SU-DHL-6 (cell line): ENCODE data around the gene ABCG1.

ENCODE experiments used
- H2AFZ ChIP-seq: fragments of 200-600 bp; sonication (generic); 2 replicates; pipeline ENCODE4 v1.6.1; 2014; ENCODE audit warnings: low read depth, mild to moderate bottlenecking, moderate library complexity, mixed read lengths, antibody characterized with exemption, low read length; ENCODE audit not compliant: severe bottlenecking
- H3F3A ChIP-seq: fragments of 200-600 bp; shearing (Covaris generic); 2 replicates; pipeline ENCODE4 v1.6.0; 2016; ENCODE audit warnings: antibody characterized with exemption, mild to moderate bottlenecking; ENCODE audit not compliant: insufficient read depth
- H3K27ac ChIP-seq: fragments of 200-600 bp; sonication (generic); 2 replicates; pipeline ENCODE4 v1.5.1; 2016; ENCODE audit warnings: low read depth, mild to moderate bottlenecking, low read length, moderate library complexity, mixed read lengths
- H3K27me3 ChIP-seq: fragments of 200-600 bp; sonication (generic), shearing (Covaris generic); 2 replicates; pipeline ENCODE4 v1.6.0; 2014; ENCODE audit warnings: mild to moderate bottlenecking, low read length
- H3K36me3 ChIP-seq: fragments of 200-600 bp; sonication (generic); 2 replicates; pipeline ENCODE4 v1.6.1; 2014; ENCODE audit warnings: mild to moderate bottlenecking, low read length, mixed read lengths
- H3K4me2 ChIP-seq: fragments of 300-600, 200-600 bp; shearing (Covaris generic), sonication (generic); 2 replicates; pipeline ENCODE4 v1.6.0; 2014; ENCODE audit warnings: low read length, low read depth, mild to moderate bottlenecking; ENCODE audit not compliant: poor library complexity, severe bottlenecking
- H3K4me3 ChIP-seq: fragments of 200-600 bp; sonication (generic); 2 replicates; pipeline ENCODE4 v1.5.1; 2014; ENCODE audit warnings: antibody characterized with exemption, low read length, mild to moderate bottlenecking, mixed read lengths; ENCODE audit not compliant: insufficient read depth, poor library complexity, severe bottlenecking
- H3K79me2 ChIP-seq: fragments of 200-600 bp; sonication (generic); 2 replicates; pipeline ENCODE4 v1.6.1; 2014; ENCODE audit warnings: mild to moderate bottlenecking, low read length, moderate library complexity; ENCODE audit not compliant: insufficient read depth
- H3K9ac ChIP-seq: fragments of 200-600 bp; sonication (generic); 2 replicates; pipeline ENCODE4 v1.7.0; 2014; ENCODE audit warnings: mild to moderate bottlenecking, low read length
- H3K9me2 ChIP-seq: fragments of 200-600 bp; sonication (generic); replicated peaks from 2 replicates; pipeline ENCODE4 v1.6.1; 2014; ENCODE audit warnings: low read length; ENCODE audit not compliant: insufficient read depth
- H3K9me3 ChIP-seq: fragments of 200-600 bp; sonication (generic); 2 replicates; pipeline ENCODE4 v1.6.1; 2014; ENCODE audit warnings: low read length, mixed read lengths; ENCODE audit not compliant: insufficient read depth
- H4K20me1 ChIP-seq: fragments of 200-600 bp; sonication (generic); 2 replicates; pipeline ENCODE4 v1.6.1; 2014; ENCODE audit warnings: low read depth, mild to moderate bottlenecking, antibody characterized with exemption, low read length, moderate library complexity, mixed read lengths
- EZH2phosphoT487 ChIP-seq: fragments of 200-600 bp; sonication (generic), shearing (Covaris generic); conservative IDR thresholded peaks from 2 replicates; pipeline ENCODE4 v1.6.1; 2018; ENCODE audit warnings: mild to moderate bottlenecking, antibody characterized with exemption, low read length, moderate library complexity, mixed read lengths
- TF ChIP-seq, protein P1 (sequence below): fragments of 200-600 bp; sonication (generic); IDR thresholded peaks from one replicate; pipeline ENCODE4 v1.5.1; 2017; ENCODE audit warnings: antibody characterized with exemption, mild to moderate bottlenecking, low read length, moderate library complexity; ENCODE audit not compliant: insufficient read depth, poor library complexity, severe bottlenecking

The ABCG1 gene

DNA sequence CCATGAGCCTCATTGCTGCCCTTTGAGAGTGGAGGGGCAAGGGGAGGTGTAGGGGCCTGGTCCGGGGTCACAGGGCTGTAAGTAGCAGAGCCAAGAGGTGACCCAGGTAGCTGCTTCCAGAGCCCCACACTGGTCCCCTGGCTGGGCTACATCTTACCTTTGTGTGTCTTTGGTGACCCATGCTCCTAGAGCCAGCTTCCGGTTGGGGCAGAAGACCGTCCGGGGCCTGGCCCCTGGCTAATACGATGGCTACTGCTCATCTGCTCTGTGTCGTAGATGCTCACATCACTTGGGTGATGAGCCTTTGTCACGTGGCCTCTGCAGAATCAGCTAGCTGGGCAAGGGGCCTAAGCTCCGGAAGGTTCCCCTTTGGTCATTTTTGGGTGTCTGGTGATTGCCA is 20.6 kb downstream of the ABCG1 start:
- no peak overlapping the region for H3K4me3 ChIP-seq
- H4K20me1 ChIP-seq, result no peaks in the 10 kb centered on the region
- H3K9me3 ChIP-seq, result no peaks in the 10 kb centered on the region
- H3K9me2 ChIP-seq, result no peaks in the 10 kb centered on the region
- no peak overlapping the region for H2AFZ ChIP-seq
- H3F3A ChIP-seq, result peaks cover 23% of the 10 kb centered on the region
- no peaks in the 10 kb centered on the region for H3K27me3 ChIP-seq
- no peak overlapping the region for H3K9ac ChIP-seq
- TF ChIP-seq, protein P1, sequence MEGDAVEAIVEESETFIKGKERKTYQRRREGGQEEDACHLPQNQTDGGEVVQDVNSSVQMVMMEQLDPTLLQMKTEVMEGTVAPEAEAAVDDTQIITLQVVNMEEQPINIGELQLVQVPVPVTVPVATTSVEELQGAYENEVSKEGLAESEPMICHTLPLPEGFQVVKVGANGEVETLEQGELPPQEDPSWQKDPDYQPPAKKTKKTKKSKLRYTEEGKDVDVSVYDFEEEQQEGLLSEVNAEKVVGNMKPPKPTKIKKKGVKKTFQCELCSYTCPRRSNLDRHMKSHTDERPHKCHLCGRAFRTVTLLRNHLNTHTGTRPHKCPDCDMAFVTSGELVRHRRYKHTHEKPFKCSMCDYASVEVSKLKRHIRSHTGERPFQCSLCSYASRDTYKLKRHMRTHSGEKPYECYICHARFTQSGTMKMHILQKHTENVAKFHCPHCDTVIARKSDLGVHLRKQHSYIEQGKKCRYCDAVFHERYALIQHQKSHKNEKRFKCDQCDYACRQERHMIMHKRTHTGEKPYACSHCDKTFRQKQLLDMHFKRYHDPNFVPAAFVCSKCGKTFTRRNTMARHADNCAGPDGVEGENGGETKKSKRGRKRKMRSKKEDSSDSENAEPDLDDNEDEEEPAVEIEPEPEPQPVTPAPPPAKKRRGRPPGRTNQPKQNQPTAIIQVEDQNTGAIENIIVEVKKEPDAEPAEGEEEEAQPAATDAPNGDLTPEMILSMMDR, result no peak
- no peak for TF ChIP-seq EZH2phosphoT487
- no peaks in the 10 kb centered on the region for H3K36me3 ChIP-seq
- H3K4me2 ChIP-seq, result no peak overlapping the region
- peak overlapping the region; percentile 76; the same call in 1 of the 2 replicates for H3K27ac ChIP-seq
- no peaks in the 10 kb centered on the region for H3K79me2 ChIP-seq

DNA sequence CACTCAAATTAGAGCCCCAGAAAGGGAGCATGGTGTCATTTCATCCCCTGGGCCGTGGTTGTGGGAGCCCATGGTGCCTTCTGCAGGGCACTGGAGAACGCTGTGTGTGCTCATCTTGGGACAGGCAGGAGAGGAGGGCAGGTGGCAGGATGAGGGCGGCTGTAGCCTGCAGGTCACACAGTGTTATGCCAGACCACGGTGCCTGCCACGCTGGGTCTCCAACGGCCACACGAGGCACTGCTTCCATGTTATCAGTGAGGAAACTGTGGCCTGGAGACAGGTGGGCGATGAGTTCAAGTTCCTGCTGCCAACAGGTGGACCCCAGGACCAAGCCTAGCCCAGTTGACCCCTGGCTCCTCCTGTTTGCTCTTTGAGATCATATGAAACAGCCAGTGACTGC is 21.0 kb downstream of the ABCG1 start:
- no peak for TF ChIP-seq EZH2phosphoT487
- TF ChIP-seq, protein P1, result no peak
- Histone ChIP-seq H3K9me2 (no peaks in the 10 kb centered on the region), H3K36me3 (no peaks in the 10 kb centered on the region), H3K79me2 (no peaks in the 10 kb centered on the region), H3K4me3 (no peak overlapping the region), H3K27me3 (no peaks in the 10 kb centered on the region), H3K4me2 (no peak overlapping the region), H3F3A (peaks cover 23% of the 10 kb centered on the region), H4K20me1 (no peaks in the 10 kb centered on the region), H3K9me3 (no peaks in the 10 kb centered on the region), H3K27ac (no peak overlapping the region; the same call in 1 of the 2 replicates), H3K9ac (no peak overlapping the region), H2AFZ (no peak overlapping the region)

DNA sequence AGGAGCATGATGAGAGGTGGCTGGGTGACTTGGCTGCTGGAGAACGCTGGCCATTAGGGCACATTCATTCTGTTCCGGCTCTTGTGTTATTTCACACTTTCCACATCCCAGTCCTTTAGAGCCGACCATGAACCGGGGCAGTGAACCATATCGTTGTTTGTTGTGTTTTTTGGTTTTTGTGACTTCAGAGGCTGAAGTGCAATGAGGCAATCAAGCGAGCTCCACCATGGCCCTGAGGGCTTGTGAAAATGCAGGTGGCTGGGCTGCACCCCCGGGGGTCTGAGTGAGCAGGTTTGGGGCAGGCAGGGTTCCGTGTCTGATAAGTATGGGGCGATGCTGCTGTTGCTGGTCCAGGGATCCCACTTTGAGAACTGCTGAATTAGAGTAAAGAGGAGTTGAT is 23.7 kb downstream of the ABCG1 start:
- peak overlapping the region; percentile 30 for H3K9ac ChIP-seq
- H3K27ac ChIP-seq, result peak overlapping the region; percentile 73
- no peak overlapping the region for H3K4me3 ChIP-seq
- H3K27me3 ChIP-seq, result no peaks in the 10 kb centered on the region
- TF ChIP-seq, protein P1, result no peak
- no peak for TF ChIP-seq EZH2phosphoT487
- no peaks in the 10 kb centered on the region for H3K9me3 ChIP-seq
- H2AFZ ChIP-seq, result peak overlapping the region; percentile 31
- peak overlapping the region; percentile 39 for H3K4me2 ChIP-seq
- H3K9me2 ChIP-seq, result no peaks in the 10 kb centered on the region
- no peaks in the 10 kb centered on the region for H4K20me1 ChIP-seq
- peaks cover 13% of the 10 kb centered on the region for H3F3A ChIP-seq
- no peaks in the 10 kb centered on the region for H3K36me3 ChIP-seq
- H3K79me2 ChIP-seq, result no peaks in the 10 kb centered on the region
